HG03432 (cell line): ENCODE results near the gene PLCL1.

Source experiments
- ATAC-seq: cut with Tn5 transposase; IDR thresholded peaks from one replicate; pipeline ENCODE4 v1.9.1; 2021; ENCODE audit warnings: mild to moderate bottlenecking, moderate library complexity; ENCODE audit not compliant: unreplicated experiment

The PLCL1 gene

DNA sequence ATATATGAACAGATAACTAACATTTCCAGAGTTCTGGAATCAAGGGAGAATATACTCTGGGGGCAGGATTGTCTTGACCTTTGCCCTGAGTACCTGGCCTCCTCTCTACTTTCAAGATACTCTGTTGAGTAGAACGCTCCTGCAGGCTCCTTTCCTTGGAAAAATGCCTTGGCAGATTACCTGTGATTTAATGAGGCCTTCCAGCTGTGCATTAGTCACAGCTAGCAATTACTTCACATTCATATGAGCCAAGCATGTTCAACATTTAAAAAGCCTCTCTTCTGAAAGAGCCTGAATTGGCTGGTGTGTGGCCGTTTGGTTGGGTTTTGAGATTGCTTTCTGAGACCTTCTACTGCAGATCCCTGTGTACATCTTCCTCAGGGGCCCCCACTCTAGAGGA, 142.2 kb downstream of the PLCL1 start:
- ATAC-seq: no peak

DNA sequence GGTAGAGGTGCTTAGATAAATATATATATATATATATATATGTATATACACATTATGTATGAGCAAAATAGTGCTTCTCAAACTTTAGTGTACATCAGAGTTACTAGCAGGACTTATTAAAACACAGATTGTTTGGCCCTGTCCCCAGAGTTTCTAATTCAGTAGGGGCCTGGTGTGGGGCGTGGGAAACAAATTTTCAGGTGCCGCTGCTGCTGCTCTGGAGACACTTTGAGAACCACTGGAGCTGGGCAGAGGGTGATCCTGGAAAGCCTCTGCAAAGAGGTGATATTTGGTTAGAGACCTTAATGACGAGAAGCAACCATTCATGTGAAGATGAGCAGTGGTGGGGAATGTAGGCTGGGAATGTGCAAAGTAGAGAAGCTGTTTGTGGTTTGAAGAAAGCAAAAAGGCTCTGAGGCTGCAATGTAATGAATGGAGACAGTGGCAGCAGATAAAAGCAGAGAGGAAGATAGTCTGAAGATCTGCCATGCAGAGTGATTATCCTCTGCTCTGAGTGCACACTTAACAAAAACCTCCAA, 142.9 kb downstream of the PLCL1 start:
- no peak for ATAC-seq

DNA sequence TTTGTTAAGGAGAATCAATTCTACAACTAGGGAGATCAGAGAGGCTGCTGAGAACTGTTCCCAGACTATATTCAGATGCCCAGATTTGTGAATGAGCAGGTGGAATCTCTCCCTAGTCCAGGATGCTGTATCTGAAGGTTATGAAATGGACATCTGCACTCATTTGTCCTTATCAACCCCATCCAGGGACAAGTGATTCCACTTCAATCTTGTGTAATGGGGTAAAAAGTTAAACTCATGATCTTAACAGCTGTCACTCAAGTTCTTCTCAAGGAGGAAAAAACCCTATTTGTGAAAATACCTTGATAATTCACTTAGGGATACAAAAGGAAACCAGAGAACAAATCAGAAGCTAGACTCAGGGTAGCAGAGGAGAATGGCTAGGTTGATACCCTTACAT, 144.8 kb downstream of the PLCL1 start:
- no peak for ATAC-seq

DNA sequence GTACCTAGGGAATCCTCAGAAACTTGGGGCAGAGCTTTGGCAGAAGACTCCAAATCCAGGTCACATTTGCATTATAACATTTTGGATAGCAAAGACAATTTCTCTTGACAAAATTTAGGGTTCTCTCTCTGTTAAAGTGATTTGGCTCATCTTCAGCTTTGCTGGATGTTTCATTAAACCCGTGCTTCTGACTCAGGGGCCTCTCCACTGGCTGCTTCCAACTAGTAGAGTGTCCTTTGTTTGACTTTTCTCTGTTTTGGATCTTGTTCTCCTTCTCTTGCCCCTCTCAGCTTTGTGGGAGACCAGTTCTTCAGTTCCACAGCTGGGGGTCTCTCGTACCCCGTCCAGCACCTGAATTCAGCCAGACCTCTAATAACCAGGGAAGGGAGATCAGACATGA, 145.6 kb downstream of the PLCL1 start:
- ATAC-seq: no peak

DNA sequence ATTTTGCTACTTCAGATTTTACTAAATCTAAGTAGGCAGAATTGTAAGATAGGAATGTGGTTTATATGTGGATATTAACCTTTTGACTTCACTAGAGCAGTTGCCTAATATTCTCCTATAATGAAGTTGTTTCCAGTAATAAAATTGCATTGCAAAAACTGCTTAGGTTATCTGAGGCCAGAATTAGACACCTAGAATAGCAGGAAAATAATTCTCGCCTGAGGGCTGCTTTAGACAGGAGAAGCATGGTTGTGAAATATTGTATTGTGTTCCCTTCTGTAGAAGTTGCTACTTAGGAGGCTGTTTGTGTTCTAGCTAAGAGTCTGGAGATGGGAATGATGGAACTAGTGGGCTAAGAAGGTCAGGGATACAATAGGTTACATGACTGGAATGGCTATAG, 146.3 kb downstream of the PLCL1 start:
- no peak for ATAC-seq

DNA sequence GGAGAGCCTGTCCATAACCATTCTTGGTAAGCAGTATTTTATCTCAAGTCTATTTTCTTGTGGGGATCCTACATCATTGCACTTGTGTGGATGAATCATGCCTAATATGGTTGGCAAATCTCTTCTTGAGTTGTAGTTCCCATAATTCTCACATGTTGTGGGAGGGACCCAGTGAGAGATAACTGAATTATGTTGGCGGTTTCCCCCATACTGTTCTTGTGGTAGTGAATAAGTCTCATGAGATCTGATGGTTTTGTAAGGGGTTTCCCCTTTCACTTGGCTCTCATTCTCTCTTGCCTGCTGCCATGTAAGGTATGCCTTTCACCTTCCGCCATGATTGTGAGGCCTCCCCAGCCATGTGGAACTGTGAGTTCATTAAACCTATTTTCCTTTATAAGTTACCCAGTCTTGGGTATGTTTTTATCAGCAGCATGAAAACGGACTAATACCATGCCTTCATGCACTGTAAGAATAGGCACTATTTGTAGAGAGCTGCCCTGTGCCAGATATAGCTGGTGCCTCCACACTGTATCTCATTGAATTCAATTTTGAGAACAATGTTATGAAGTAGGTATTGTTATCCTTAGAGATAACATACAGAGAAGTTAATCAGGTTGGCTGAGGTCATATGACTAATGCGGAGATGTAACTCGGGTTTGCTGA, 148.3 kb downstream of the PLCL1 start:
- peak; percentile 76 for ATAC-seq

DNA sequence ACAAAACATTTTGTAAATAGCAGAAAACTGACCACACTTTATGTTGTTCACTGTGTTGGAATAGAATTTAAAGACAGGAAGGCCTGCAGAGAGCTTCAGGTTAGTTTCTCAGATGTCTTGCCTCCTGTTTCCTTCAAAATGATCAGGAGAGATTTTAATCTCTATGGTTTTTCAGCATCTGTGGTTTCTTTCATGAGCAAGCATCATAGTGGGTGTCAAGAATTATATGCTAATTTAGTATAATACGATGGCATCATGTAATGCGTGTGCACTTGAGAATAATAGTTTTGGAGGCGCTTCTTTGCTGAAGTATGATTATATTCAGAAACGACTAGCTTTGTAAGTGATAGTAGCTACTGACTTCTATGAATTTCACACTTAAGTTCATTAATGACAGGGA, 149.9 kb downstream of the PLCL1 start:
- ATAC-seq: no peak

DNA sequence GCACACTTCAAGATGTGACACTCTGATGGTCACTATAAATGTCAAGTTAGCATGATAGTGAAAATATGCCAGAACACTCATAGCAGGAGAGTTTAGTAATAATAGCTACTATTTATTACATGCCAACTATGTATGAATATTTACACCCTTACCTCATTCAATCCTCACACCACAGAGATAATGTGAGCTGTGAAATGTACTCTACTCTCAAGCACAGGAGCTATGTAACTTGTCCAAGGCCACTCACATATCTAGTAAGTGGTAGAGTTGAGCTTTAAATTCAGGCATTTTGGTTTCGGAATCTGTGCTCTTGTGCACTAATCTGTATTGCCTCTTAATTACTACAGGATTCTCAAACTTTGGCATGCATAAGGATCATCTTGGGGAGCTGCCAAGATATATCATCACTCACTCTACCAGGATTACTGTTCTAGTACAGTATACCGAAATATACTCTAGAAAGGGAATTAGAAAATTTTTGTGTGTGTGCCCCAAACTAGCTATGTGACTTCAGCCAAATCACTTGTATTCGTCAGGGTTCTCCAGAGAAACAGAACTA, 154.3 kb downstream of the PLCL1 start:
- ATAC-seq: no peak

DNA sequence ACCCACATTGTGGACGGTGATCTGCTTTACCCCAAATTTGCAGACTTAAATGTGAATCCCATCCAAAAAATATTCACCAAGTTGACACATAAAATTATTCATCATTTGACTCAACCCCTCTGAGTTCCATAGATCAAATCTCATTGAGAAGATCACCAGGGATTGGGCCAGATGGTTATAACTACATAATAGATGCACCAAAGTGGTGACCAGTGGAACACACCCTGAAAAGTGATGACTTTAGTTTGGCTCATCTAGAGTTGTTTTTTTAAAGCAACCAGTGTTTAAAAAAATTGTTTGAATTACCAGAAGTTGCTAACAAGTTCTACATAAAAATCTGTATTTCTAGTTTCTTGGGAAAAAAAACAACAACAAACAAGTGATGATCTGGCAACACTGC, 155.0 kb downstream of the PLCL1 start:
- no peak for ATAC-seq

DNA sequence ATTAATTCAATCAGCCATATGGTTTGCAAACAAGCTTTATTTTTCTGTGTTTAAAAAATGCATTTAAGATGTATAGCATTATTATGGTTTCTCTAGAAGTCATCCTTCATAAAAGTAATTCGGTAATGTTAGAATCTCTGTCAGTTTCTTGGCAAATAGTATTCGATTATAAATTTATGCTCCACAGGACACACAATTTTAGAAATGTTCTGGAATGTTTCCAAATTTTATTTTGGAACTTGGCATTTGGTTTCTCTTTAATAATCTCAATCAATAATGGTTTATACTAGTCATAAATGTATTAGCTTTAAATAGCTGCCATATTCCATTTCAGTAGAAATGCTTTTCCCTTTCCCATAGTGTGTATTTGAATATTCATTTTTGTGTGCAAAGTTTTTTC, 156.4 kb downstream of the PLCL1 start:
- no peak for ATAC-seq

DNA sequence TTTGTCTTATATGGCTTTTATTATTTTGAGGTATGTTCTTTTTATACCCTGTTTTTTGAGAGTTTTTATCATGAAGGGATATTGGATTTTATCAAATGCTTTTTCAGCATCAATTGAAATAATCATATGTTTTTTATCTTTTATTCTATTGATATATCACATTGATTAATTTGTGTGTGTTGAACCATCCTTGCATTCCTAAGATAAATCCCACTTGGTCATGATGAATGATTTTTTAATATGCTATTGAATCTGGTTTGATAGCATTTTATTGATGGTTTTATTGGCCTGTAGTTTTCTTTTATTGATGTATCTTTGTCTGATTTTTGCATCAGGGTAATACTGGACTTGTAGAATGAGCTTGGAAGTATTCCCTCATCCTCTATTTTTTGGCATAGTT, 160.3 kb downstream of the PLCL1 start:
- no peak for ATAC-seq

DNA sequence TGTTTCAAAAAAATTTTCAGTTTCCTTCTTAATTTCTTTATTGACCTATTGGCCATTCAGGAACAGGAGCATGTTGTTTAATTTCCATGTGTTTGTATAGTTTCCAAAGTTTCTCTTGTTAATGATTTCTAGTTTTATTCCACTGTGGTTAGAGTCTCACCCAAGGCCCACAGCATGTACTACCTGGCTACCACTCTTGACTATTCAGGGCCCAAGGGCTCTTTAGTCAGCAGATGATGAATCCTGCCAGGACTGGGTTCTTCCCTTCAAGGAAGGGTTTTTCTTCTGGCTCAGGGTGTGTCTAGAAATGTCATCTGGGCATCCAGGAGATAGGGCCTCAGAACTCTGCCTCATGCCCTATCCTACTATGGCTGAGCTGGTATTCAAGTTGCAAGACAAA, 161.4 kb downstream of the PLCL1 start:
- ATAC-seq: no peak

DNA sequence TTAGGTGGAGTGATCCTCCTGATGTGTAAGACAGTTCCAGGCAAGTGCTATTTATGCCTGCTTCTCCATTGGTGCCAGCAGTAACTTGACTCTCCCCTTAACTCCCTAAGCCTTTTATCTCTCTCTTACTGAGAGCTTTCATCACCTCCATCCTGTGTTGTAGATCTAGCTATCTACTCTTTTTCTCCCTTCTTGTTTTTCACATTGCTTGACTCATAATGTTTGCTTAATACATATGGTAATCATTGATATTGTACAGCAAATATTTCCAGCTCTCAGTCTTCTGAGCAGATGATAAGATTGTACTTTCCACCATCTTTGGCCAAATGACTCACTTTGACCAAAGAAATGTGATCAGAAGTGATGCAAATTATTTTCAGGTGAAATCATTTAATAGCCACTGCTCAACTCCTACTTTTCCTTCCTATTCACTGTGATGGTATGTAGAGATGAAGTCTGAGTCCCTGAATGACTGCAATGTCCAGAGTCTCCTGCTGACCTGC, 165.0 kb downstream of the PLCL1 start:
- no peak for ATAC-seq

DNA sequence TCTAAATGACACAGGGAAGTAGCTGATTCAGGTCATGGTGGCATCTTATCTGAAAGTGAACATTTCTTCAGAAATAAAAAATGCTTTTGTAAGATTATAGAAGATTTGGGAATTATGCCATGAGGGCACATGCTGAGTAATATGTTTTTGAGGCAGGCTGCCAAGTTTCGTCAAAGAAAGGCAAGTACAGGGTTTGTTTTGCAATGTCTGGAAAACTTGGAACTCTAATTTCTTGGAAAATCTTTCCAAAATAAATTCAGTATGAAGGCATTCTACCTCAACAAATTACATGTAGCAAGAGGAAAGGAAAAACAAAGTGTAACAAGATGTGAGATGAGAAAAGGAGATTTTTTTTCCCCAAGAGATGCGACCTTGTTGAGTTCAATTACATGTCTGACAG, 167.7 kb downstream of the PLCL1 start:
- ATAC-seq: no peak

DNA sequence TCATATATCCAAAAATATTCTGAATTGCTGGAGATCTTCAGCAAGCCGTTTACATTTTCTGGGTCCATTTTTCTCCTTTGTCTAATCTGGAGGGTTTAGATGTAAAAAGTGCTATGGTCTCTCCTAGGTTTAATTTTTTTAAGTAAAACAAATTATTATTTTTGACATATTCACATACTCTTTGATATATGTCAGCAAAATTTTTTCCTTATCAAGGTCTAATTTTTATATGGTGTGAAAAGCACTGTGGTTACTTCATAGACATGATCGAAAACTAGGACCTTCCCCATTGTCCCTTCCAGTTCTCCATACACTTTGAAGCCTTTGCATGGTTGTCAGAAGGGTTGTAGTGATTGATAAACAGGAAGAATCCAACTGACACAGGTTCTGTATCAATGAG, 168.2 kb downstream of the PLCL1 start:
- no peak for ATAC-seq

DNA sequence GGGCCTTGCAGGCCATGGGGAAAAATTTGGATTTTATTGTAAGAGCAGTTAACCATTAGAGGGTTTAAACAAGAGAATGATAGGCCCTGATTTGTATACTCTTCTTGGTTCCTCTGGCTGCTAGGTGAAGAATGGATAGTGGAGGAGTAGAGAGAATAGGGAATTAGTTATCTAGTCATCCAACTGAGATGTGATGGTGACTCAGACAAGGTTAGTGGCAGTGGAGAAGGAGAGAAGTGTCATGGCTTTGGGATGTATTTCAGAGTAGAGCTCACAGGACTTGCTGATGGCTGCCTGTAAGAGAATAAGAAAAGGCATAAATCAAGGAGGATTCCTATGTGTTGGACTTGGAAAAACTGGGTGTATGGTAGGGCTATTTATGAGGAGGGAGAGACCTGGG, 169.4 kb downstream of the PLCL1 start:
- ATAC-seq: no peak

DNA sequence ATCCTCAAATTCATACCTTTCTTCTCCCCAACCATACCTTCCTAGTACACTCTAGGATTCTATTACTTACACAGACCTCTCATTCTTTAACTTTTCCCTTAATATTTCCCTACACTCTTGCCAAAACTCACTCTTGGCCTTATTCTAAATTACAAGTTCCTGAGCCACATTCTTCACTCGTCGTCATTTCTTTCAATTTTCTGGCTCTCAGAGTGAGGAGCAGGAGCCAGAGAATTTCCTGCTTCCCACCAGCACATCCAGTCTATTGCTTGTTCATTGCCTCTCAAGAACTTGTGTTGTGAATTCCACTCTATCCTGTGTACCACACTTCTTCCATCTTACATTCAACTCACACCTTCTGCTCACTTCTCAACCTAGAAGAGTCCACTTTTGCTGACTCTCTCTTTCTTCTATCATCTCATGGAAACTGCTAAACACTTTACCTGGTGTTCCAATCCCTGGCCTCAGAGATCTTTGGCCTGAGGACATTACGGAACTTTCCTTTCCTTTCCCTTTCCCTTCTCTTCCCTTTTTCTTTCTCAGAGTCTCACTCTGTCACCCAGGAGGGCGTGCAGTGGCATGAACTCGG, 171.6 kb downstream of the PLCL1 start:
- no peak for ATAC-seq

DNA sequence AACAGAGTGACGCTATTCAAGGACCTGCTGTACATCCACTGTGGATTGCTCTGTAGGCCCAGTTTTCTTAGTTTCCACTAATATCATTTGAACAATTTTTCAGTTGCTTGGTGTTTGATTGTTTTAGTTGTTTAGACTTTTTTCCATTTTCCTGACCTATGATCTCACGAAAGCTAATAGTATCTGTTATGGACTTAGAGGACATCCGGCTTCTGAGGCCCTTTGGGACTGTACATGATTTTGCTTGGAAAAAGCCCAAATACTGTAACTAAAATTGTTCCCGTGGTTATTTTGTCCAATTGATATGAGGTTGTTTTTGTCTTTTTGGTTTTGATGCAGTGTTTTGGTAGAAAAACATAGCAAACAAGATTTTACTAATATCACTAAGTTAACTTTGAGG, 174.6 kb downstream of the PLCL1 start:
- no peak for ATAC-seq

DNA sequence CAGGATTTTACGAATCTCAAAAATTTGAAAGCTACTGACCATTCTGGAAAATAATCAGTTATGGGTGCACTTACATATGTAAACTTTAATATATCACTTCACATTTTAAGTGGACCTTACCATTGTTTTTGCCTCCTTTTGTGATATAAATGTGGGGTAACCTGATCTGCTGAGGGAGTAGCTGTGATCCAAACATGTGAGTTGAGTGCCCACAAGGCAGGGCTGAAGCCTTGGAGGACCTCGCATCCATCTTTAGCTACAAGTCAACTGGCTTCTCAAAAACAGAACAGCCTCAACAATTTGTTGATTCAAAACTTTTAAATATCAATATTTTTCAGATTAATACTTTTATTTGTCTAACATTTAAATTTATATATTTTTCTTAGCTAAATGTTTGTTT, 178.2 kb downstream of the PLCL1 start:
- ATAC-seq: no peak

DNA sequence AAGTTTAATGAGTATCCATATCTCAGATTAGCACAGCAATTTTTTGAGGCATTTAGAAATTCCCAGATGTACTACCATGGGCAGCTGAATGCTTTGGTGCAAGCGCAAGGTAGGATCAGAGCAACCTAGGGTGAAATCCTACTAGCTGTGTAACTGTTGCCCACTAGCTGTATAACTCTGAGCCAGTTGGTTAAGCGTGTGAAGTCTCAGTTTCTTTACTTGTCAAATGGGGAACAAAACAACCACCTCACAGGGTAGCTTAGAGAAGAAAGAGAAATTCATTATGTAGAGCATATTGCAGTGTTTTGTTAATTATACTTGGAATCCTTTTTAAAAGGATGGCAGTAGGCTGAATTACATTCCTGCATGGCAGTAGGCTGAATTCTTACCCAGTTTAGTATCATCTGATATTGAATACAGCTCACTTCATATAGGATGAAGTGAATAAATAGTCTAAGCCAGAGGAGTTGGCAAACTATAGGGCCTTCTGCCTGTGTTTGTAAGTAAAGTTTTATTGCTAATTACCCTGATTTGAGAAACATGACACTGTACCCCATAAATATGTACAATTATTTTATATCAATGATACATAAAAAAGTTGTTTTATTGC, 180.7 kb downstream of the PLCL1 start:
- ATAC-seq: no peak

DNA sequence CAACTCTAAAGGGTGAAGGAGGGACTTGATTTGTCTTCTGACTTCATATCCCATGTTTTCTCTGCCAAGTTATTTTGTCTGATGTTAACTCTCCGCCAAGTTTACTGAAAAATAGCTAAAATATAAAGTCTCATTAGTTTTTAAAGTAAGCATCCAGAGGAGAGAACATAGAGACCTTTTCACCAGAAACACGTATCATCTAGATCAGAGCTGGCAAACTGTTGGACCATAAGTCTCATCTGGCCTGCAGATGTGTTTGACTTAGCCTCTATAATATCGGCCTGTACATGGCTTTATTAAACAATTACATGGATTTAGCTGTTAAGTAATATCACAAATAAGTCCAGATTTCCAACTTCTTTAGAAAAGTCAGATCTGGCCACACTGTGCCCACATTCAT, 182.6 kb downstream of the PLCL1 start:
- ATAC-seq: no peak

DNA sequence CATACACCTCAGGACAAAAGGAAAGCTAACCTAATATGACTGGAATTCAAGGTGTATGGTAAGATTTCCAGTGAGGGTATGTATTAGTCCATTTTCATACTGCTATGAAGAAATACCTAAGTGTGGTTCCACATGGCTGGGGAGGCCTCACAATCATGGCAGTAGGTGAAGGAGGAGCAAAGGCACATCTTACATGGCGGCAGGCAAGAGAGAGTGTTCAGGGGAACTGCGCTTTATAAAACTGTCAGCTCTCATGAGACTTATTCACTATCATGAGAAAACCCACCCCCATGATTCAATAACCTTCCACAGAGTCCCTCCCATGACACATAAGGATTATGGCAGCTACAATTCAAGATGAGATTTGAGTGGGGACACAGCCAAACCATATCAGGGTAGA, 186.0 kb downstream of the PLCL1 start:
- no peak for ATAC-seq
